ACC112 (cell line): ENCODE results near the gene RALGPS2.

Experiments used
- H2AFZ ChIP-seq: fragments of 200-600 bp; sonication (generic); one replicate; pipeline ENCODE4 v1.6.0; 2017; ENCODE audit warnings: antibody characterized with exemption, low read length; ENCODE audit not compliant: unreplicated experiment
- H3K27ac ChIP-seq: fragments of 200-600 bp; sonication (generic); 2 replicates; pipeline ENCODE4 v1.5.1; 2014; ENCODE audit warnings: low read depth, mild to moderate bottlenecking, antibody characterized with exemption, low read length, moderate library complexity
- H3K27me3 ChIP-seq: fragments of 200-600 bp; sonication (generic); 2 replicates; pipeline ENCODE4 v1.6.1; 2014; ENCODE audit warnings: mild to moderate bottlenecking, antibody characterized with exemption, low read length, moderate library complexity, mixed read lengths; ENCODE audit not compliant: insufficient read depth
- H3K36me3 ChIP-seq: fragments of 200-600 bp; sonication (generic); 2 replicates; pipeline ENCODE4 v1.6.1; 2016; ENCODE audit warnings: mild to moderate bottlenecking, antibody characterized with exemption, low read length, moderate library complexity, mixed read lengths; ENCODE audit not compliant: insufficient read depth
- H3K4me1 ChIP-seq: fragments of 200-600 bp; sonication (generic); one replicate; pipeline ENCODE4 v1.6.1; 2016; ENCODE audit warnings: low read length, mixed read lengths; ENCODE audit not compliant: insufficient read depth, unreplicated experiment, control insufficient read depth
- H3K4me3 ChIP-seq: fragments of 200-600 bp; sonication (generic); 2 replicates; pipeline ENCODE4 v1.5.1; 2014; ENCODE audit warnings: mild to moderate bottlenecking, low read depth, low read length
- H3K79me2 ChIP-seq: fragments of 200-600 bp; sonication (generic); one replicate; pipeline ENCODE4 v1.6.0; 2016; ENCODE audit warnings: low read length; ENCODE audit not compliant: control insufficient read depth, unreplicated experiment, insufficient read depth

The RALGPS2 gene

GRCh38 chr1:178724728-178725465, at the start of gene RALGPS2:
Gene RALGPS2 (plus strand): TSS chr1:178725244. CDS start chr1:178776765, 51,521 bp downstream.
- Histone ChIP-seq H2AFZ (peak within 1 kb of the TSS; percentile 98), H3K4me1 (peaks cover 34% of the 10 kb centered on the region), H3K27me3 (no peaks in the 10 kb centered on the region), H3K79me2 (peaks cover 26% of the 10 kb centered on the region), H3K27ac (no peak within 1 kb of the TSS), H3K4me3 (peak within 1 kb of the TSS; percentile 87), H3K36me3 (no peaks in the 10 kb centered on the region)

- Histone ChIP-seq H2AFZ (no peak overlapping the region), H3K79me2 (no peaks in the 10 kb centered on the region), H3K4me1 (peaks cover 21% of the 10 kb centered on the region), H3K4me3 (no peak overlapping the region), H3K27ac (no peak overlapping the region), H3K36me3 (no peaks in the 10 kb centered on the region), H3K27me3 (no peaks in the 10 kb centered on the region)
Measured at GRCh38 chr1:178679237-178679636, 45.8 kb upstream of the RALGPS2 start.

- Histone ChIP-seq H2AFZ (peak overlapping the region; percentile 70), H3K4me1 (peaks cover 47% of the 10 kb centered on the region), H3K27ac (peak overlapping the region; percentile 27), H3K79me2 (no peaks in the 10 kb centered on the region), H3K27me3 (no peaks in the 10 kb centered on the region), H3K36me3 (no peaks in the 10 kb centered on the region), H3K4me3 (no peak overlapping the region)
Measured at GRCh38 chr1:178682429-178682828, 42.6 kb upstream of the RALGPS2 start.

GRCh38 chr1:178682886-178683285, 42.2 kb upstream of the RALGPS2 start:
- peaks cover 52% of the 10 kb centered on the region for H3K4me1 ChIP-seq
- no peaks in the 10 kb centered on the region for H3K27me3 ChIP-seq
- no peak overlapping the region for H3K4me3 ChIP-seq
- H3K36me3 ChIP-seq = no peaks in the 10 kb centered on the region
- no peaks in the 10 kb centered on the region for H3K79me2 ChIP-seq
- peak overlapping the region; percentile 27 for H3K27ac ChIP-seq
- peak overlapping the region; percentile 70 for H2AFZ ChIP-seq

GRCh38 chr1:178683291-178683690, 41.8 kb upstream of the RALGPS2 start:
- peaks cover 56% of the 10 kb centered on the region for H3K4me1 ChIP-seq
- no peaks in the 10 kb centered on the region for H3K36me3 ChIP-seq
- H2AFZ ChIP-seq = no peak overlapping the region
- H3K79me2 ChIP-seq = no peaks in the 10 kb centered on the region
- H3K4me3 ChIP-seq = no peak overlapping the region
- no peak overlapping the region for H3K27ac ChIP-seq
- no peaks in the 10 kb centered on the region for H3K27me3 ChIP-seq

- no peaks in the 10 kb centered on the region for H3K79me2 ChIP-seq
Measured at GRCh38 chr1:178684111-178684510, 40.9 kb upstream of the RALGPS2 start.

GRCh38 chr1:178684542-178685000, 40.5 kb upstream of the RALGPS2 start:
- Histone ChIP-seq H3K79me2 (no peaks in the 10 kb centered on the region), H3K27ac (peak overlapping the region; percentile 86), H2AFZ (peak overlapping the region; percentile 58)

More at GRCh38 chr1:178684111-178684510, 40.9 kb upstream of the RALGPS2 start:
- peaks cover 61% of the 10 kb centered on the region for H3K4me1 ChIP-seq
- H3K27me3 ChIP-seq = no peaks in the 10 kb centered on the region
- H3K27ac ChIP-seq = peak overlapping the region; percentile 86
- H3K4me3 ChIP-seq = 0 out of 2 replicates have a peak overlapping the region, but pooled peaks have one; percentile 32
- no peaks in the 10 kb centered on the region for H3K36me3 ChIP-seq
- H2AFZ ChIP-seq = peak overlapping the region; percentile 58

GRCh38 chr1:178686407-178686806, 38.6 kb upstream of the RALGPS2 start:
- H2AFZ ChIP-seq = no peak overlapping the region
- H3K4me1 ChIP-seq = peaks cover 61% of the 10 kb centered on the region
- H3K27ac ChIP-seq = no peak overlapping the region
- H3K27me3 ChIP-seq = no peaks in the 10 kb centered on the region
- no peak overlapping the region for H3K4me3 ChIP-seq
- H3K79me2 ChIP-seq = no peaks in the 10 kb centered on the region
- no peaks in the 10 kb centered on the region for H3K36me3 ChIP-seq

More at GRCh38 chr1:178684542-178685000, 40.5 kb upstream of the RALGPS2 start:
- Histone ChIP-seq H3K36me3 (no peaks in the 10 kb centered on the region), H3K4me3 (peak overlapping the region; percentile 32; the same call in 1 of the 2 replicates), H3K4me1 (peaks cover 61% of the 10 kb centered on the region), H3K27me3 (no peaks in the 10 kb centered on the region)

- Histone ChIP-seq H3K36me3 (no peaks in the 10 kb centered on the region), H3K27ac (peak overlapping the region; percentile 50), H3K27me3 (no peaks in the 10 kb centered on the region), H3K4me3 (no peak overlapping the region), H3K4me1 (peaks cover 50% of the 10 kb centered on the region), H3K79me2 (no peaks in the 10 kb centered on the region), H2AFZ (no peak overlapping the region)
Measured at GRCh38 chr1:178688244-178688643, 36.8 kb upstream of the RALGPS2 start.

- Histone ChIP-seq H2AFZ (no peak overlapping the region), H3K4me1 (peaks cover 36% of the 10 kb centered on the region), H3K27me3 (no peaks in the 10 kb centered on the region), H3K36me3 (no peaks in the 10 kb centered on the region), H3K27ac (no peak overlapping the region), H3K4me3 (no peak overlapping the region), H3K79me2 (no peaks in the 10 kb centered on the region)
Measured at GRCh38 chr1:178689769-178690168, 35.3 kb upstream of the RALGPS2 start.

GRCh38 chr1:178690496-178690895, 34.5 kb upstream of the RALGPS2 start:
- no peak overlapping the region for H2AFZ ChIP-seq
- H3K4me1 ChIP-seq = peaks cover 29% of the 10 kb centered on the region
- no peaks in the 10 kb centered on the region for H3K27me3 ChIP-seq
- H3K27ac ChIP-seq = no peak overlapping the region
- H3K36me3 ChIP-seq = no peaks in the 10 kb centered on the region
- H3K79me2 ChIP-seq = no peaks in the 10 kb centered on the region
- no peak overlapping the region for H3K4me3 ChIP-seq
